HG02759 (cell line): ENCODE measurements around the gene ADAM10.
"Not testable (repeated sequence)": the region's sequence is repeated elsewhere in the genome, so short reads cannot be mapped to it uniquely, and the experiment has no call there.

Experiments
- ATAC-seq: cut with Tn5 transposase; IDR thresholded peaks from one replicate; pipeline ENCODE4 v1.9.1; 2021; ENCODE audit warnings: mild to moderate bottlenecking, moderate library complexity; ENCODE audit not compliant: unreplicated experiment

Gene ADAM10

GRCh38 chr15:58622877-58623276 lies 126.6 kb downstream of the ADAM10 start:
- ATAC-seq: no peak

GRCh38 chr15:58620268-58620667 lies 129.2 kb downstream of the ADAM10 start:
- ATAC-seq: not testable (repeated sequence)

GRCh38 chr15:58616171-58616570 lies 133.3 kb downstream of the ADAM10 start:
- no peak for ATAC-seq

- ATAC-seq: no peak
Measured at GRCh38 chr15:58611731-58612676, 137.5 kb downstream of the ADAM10 start.

DNA sequence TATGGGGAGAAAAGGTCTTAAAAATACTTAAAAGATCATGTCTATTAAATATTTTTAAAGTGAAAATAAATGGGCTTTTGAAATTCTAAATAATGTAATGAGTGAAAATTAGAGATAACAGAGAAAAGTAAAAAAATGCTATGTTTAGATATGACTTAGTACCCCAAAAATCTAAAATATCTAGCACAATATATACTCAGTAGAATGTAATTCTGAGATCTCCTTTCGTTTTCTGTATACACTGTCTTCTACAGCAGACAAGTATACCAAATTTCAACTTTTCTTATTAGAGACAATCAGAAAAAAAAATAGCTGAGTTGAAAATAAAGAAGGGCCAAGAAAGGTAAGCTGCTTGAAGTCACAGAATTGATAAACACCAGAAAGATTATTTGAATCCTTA lies 140.8 kb downstream of the ADAM10 start:
- ATAC-seq: no peak

DNA sequence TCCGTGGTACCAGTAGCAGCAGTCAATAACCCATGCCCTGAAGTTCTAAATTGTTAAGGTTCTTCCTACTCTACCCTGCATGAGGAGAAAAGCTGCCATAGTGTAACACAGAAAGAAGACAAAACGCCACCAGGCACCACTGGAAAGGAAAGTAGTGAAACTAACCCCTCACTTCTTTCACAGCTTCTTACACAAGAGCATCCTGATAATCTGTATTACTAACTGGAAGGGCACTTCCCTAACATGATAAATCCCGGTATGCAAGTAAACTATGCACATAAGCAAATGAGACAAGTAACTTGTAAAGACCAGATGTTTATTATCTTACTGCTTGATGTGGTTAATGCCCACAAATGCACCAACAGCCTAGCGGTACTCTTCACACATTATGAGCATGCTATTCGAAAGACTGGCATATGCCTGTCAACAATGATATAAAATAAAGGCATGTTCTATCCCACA lies 141.3 kb downstream of the ADAM10 start:
- no peak for ATAC-seq

GRCh38 chr15:58606577-58607080 lies 142.9 kb downstream of the ADAM10 start:
- no peak for ATAC-seq

DNA sequence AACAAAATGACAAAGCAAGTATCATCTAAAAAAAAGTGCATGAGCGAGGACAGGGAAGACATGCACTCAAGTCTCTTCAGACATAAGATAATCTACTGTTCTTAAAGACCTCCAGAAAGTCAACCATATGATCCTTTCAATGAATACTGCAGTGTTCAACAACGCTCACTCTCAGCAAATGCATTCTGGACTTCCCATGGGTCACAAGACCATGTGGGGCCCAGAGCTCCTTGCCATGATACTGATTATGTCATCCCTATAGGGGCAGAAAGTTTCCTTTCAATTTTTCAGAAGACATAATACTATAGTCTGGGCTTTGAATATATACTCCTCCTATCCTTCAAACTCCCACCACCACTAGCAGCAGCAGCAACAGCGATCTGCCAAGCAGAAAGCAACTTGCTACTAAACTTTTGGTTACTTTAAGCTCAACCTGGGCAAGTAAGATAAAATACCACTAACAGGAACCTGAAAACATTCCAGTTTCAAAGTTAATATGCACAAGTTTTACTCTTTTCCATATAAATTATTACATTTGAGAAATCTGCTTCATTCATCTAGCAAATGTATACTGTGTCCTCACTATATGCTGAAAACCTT lies 143.5 kb downstream of the ADAM10 start:
- no peak for ATAC-seq

GRCh38 chr15:58604455-58604923 lies 145.0 kb downstream of the ADAM10 start:
- ATAC-seq: no peak

- not testable (repeated sequence) for ATAC-seq
Measured at GRCh38 chr15:58603927-58604326, 145.6 kb downstream of the ADAM10 start.

- ATAC-seq: no peak
Measured at GRCh38 chr15:58602823-58603222, 146.7 kb downstream of the ADAM10 start.

GRCh38 chr15:58598829-58599210 lies 150.7 kb downstream of the ADAM10 start:
- ATAC-seq: no peak

- ATAC-seq: no peak
Measured at GRCh38 chr15:58597943-58598828, 151.3 kb downstream of the ADAM10 start.

GRCh38 chr15:58595516-58596263 lies 153.8 kb downstream of the ADAM10 start:
- ATAC-seq: no peak

- no peak for ATAC-seq
Measured at GRCh38 chr15:58594898-58595297, 154.6 kb downstream of the ADAM10 start.

GRCh38 chr15:58593870-58594269 lies 155.6 kb downstream of the ADAM10 start:
- ATAC-seq: no peak

DNA sequence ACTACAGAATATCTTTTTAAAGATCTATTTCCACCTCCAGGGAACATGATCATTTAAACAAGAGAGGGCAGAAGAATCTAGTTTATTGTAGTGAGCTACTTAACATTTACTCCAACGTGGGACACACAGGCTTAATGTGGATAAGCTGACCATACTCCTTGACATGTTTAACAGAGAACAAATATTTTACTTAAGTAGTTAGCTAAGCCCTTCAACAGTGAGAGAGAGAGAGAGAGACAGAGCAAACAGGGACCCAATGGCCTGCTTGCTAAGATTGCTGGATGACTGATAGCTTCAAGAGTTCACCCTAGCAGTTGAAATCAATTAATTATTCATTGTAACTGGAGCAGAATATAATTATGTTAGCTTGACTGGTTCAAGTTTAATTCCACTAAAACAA lies 158.6 kb downstream of the ADAM10 start:
- no peak for ATAC-seq

- ATAC-seq: no peak
Measured at GRCh38 chr15:58590236-58590635, 159.3 kb downstream of the ADAM10 start.

- ATAC-seq: no peak
Measured at GRCh38 chr15:58589047-58589446, 160.5 kb downstream of the ADAM10 start.

DNA sequence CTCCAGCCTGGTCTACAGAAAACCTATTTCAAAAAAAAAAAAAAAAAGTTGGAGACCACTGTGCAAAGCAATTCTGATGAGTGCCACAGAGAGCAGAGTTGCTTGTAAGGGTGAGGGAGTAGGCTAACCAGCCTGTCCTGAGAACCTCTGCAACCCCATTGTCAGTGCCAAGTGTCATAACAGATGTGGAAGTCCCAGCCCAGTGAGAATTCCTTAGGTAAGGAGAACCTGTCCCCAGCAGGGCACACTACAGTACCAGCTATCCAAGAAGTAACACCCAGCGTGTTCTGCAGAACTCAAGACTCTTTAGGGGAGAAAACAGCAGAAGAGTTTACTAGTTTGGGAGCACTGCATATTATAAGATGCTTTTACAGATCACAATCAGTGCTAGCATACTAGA lies 161.4 kb downstream of the ADAM10 start:
- ATAC-seq: no peak
